OCI-LY3 (cell line): ENCODE data around the gene PNKP.

ENCODE experiments used
- H2AFZ ChIP-seq: fragments of 200-600, 300-600 bp; shearing (Covaris generic); 2 replicates; pipeline ENCODE4 v1.6.0; 2014; ENCODE audit warnings: antibody characterized with exemption, low read depth, low read length
- H3K27ac ChIP-seq: fragments of 200-600, 300-600 bp; sonication (generic); 2 replicates; pipeline ENCODE4 v1.5.1; 2014; ENCODE audit warnings: mild to moderate bottlenecking, low read length, moderate library complexity, mixed read lengths
- H3K27me3 ChIP-seq: fragments of 200-600, 300-600 bp; sonication (generic); 2 replicates; pipeline ENCODE4 v1.6.1; 2014; ENCODE audit warnings: low read depth, low read length, mixed read lengths
- H3K36me3 ChIP-seq: fragments of 200-600, 300-600 bp; sonication (generic); replicated peaks from 2 replicates; pipeline ENCODE3; 2014; ENCODE audit warnings: low read depth, low read length, mixed read lengths
- H3K4me1 ChIP-seq: fragments of 300-600, 200-600 bp; sonication (generic); 2 replicates; pipeline ENCODE4 v1.6.1; 2014; ENCODE audit warnings: low read length, mixed read lengths
- H3K4me2 ChIP-seq: fragments of 200-600, 300-600 bp; sonication (generic); 2 replicates; pipeline ENCODE4 v1.6.1; 2014; ENCODE audit warnings: low read length, mixed read lengths
- H3K4me3 ChIP-seq: fragments of 300-600, 200-600 bp; sonication (generic); 2 replicates; pipeline ENCODE4 v1.5.1; 2014; ENCODE audit warnings: antibody characterized with exemption, mild to moderate bottlenecking, low read length, moderate library complexity
- H3K79me2 ChIP-seq: fragments of 300-600, 200-600 bp; shearing (Covaris generic); 2 replicates; pipeline ENCODE4 v1.6.1; 2014; ENCODE audit warnings: mild to moderate bottlenecking, low read length, mixed read lengths
- H3K9ac ChIP-seq: fragments of 300-600, 200-600 bp; shearing (Covaris generic); 2 replicates; pipeline ENCODE4 v1.6.0; 2014; ENCODE audit warnings: mild to moderate bottlenecking, low read length, moderate library complexity
- H3K9me3 ChIP-seq: fragments of 200-600, 300-600 bp; shearing (Covaris generic); 2 replicates; pipeline ENCODE4 v1.6.1; 2014; ENCODE audit warnings: low read length, mixed read lengths; ENCODE audit not compliant: insufficient read depth
- H4K20me1 ChIP-seq: fragments of 200-600, 300-600 bp; sonication (generic); 2 replicates; pipeline ENCODE4 v1.6.1; 2016; ENCODE audit warnings: low read length, mixed read lengths; ENCODE audit not compliant: insufficient read depth
- CTCF ChIP-seq: fragments of 200-600, 300-600 bp; sonication (generic); IDR thresholded peaks from 2 replicates; pipeline ENCODE4 v1.5.1; 2014; ENCODE audit warnings: antibody characterized with exemption, low read length, low read depth
- EZH2phosphoT487 ChIP-seq: fragments of 200-600 bp; shearing (Covaris generic); IDR thresholded peaks from 2 replicates; pipeline ENCODE4 v1.6.1; 2018; ENCODE audit warnings: antibody characterized with exemption, mixed run types, low read depth

Gene PNKP

GRCh38 chr19:49889038-49889686, 21.8 kb upstream of the PNKP start:
- Histone ChIP-seq H2AFZ (no peak overlapping the region), H3K79me2 (peaks cover 17% of the 10 kb centered on the region), H3K4me2 (peak overlapping the region; percentile 56), H3K27ac (peak overlapping the region; percentile 78), H3K9ac (no peak overlapping the region), H3K27me3 (no peaks in the 10 kb centered on the region), H3K4me1 (peaks cover 63% of the 10 kb centered on the region), H3K9me3 (no peaks in the 10 kb centered on the region), H4K20me1 (peaks cover 41% of the 10 kb centered on the region), H3K4me3 (peak overlapping the region; percentile 32), H3K36me3 (peaks cover 58% of the 10 kb centered on the region)
- TF ChIP-seq EZH2phosphoT487 (no peak), CTCF (no peak)

GRCh38 chr19:49888510-49888824, 21.1 kb upstream of the PNKP start:
- Histone ChIP-seq H3K36me3 (peaks cover 61% of the 10 kb centered on the region), H3K4me2 (peak overlapping the region; percentile 56), H4K20me1 (peaks cover 40% of the 10 kb centered on the region), H2AFZ (no peak overlapping the region), H3K27me3 (no peaks in the 10 kb centered on the region), H3K79me2 (peaks cover 12% of the 10 kb centered on the region), H3K9me3 (no peaks in the 10 kb centered on the region), H3K4me3 (peak overlapping the region; percentile 32), H3K4me1 (peaks cover 58% of the 10 kb centered on the region), H3K27ac (peak overlapping the region; percentile 78), H3K9ac (peak overlapping the region; percentile 13; the same call in 1 of the 2 replicates)
- no peak for TF ChIP-seq EZH2phosphoT487
- no peak for TF ChIP-seq CTCF

- Histone ChIP-seq H3K36me3 (peaks cover 61% of the 10 kb centered on the region), H3K4me3 (peak overlapping the region; percentile 40), H3K9ac (peak overlapping the region; percentile 12; the same call in 1 of the 2 replicates), H2AFZ (no peak overlapping the region), H3K4me1 (peaks cover 52% of the 10 kb centered on the region), H3K27ac (peak overlapping the region; percentile 78), H3K27me3 (no peaks in the 10 kb centered on the region), H4K20me1 (peaks cover 34% of the 10 kb centered on the region), H3K9me3 (no peaks in the 10 kb centered on the region), H3K79me2 (peaks cover 7% of the 10 kb centered on the region), H3K4me2 (peak overlapping the region; percentile 56)
- TF ChIP-seq CTCF: no peak
- TF ChIP-seq EZH2phosphoT487: no peak
Observed at GRCh38 chr19:49887665-49888509, 20.5 kb upstream of the PNKP start.

- Histone ChIP-seq H3K4me2 (peak overlapping the region; percentile 56), H3K9me3 (no peaks in the 10 kb centered on the region), H3K4me3 (peak overlapping the region; percentile 40; the same call in 1 of the 2 replicates), H3K4me1 (peaks cover 45% of the 10 kb centered on the region), H3K9ac (no peak overlapping the region; the same call in 1 of the 2 replicates), H3K27me3 (no peaks in the 10 kb centered on the region), H3K79me2 (no peaks in the 10 kb centered on the region; the same call in 1 of the 2 replicates), H3K27ac (peak overlapping the region; percentile 78), H2AFZ (no peak overlapping the region), H3K36me3 (peaks cover 60% of the 10 kb centered on the region), H4K20me1 (peaks cover 28% of the 10 kb centered on the region)
- TF ChIP-seq EZH2phosphoT487 (no peak), CTCF (no peak)
Observed at GRCh38 chr19:49887037-49887664, 19.8 kb upstream of the PNKP start.
